GM21360 (cell line): ENCODE data around the gene PDE4B.

Experiments
- ATAC-seq: cut with Tn5 transposase; IDR thresholded peaks from one replicate; pipeline ENCODE4 v1.9.1; 2021; ENCODE audit warnings: mild to moderate bottlenecking, moderate library complexity; ENCODE audit not compliant: unreplicated experiment

PDE4B gene

DNA sequence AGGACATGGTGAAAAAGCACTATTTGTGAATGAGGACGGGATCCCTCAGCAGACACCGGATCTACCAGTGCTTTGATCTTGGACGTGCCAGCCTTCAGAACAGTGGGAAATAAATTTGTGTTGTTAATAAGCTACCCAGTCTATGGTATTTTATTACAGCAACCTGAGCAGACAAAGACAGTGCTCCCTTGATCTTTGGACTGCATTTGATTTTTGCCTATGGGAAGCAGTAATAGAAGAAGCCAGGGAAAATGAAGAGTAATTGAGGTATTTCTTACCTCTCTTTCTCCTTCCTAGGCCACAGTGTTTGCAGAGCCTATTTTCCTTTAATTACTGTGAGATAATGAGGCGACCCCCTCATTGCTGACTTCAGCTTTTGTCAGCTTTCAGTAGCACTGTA, 87.9 kb downstream of the PDE4B start:
- no peak for ATAC-seq

DNA sequence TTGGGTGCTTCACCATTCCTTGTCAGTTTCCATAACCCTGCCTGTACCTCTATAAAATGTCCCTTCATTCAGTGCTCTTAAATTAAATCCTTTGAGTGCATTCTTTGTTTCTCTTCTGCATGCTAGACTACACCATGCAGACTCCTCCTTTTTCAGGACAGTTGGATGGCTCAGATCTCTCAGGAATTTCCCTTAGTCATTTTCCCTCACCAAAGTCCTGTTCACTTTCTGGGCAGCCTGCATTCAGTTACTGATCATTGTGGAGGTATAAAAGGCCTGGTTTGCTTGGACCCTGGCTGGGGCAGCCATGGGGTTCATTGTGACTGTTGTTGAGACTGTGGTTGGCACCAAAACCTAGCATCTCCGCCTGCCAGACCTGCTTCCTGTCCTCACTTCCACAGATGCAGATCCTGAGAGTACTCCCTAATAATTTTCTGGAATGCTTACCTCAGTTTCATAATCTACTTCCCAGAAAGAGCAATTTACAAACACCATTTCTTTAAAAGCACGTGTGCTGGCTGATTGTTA, 88.4 kb downstream of the PDE4B start:
- ATAC-seq, result no peak

DNA sequence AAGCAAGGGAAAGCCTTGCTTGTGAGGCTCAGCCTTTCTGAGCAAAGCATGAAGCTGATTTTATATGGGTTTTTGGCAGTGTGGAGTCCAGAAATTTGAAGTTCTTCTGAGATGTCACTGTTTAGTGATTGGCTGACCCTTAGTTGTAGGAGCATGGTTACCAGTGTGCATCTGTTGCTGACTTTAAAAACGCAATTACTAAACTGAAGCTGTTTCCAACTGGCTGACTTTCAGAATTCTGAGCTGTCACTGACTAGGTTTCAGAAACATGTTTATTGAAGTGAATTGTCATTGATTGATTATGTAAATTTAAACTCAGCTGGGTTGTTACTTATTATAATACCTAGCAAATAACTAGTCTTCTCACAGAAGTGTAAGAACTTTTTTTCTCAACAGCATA, 89.4 kb downstream of the PDE4B start:
- ATAC-seq, result no peak

DNA sequence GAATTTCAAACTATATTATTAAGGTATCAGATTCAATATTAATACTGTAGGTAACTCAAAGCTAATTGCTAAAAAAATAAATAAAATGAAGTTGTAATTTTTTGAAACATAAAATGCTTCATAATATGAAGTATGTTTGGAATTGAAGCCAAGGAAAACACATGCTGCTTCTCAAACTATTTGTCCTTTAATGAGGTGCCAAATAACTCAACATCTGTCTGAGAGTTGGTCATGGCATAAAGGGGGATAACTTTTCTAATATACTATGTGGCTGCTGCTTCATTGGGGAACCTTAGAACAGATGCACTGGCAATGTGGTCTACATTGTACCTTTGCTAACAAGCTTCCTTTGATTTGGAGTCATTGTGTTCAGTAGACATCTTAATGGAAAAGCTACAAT, 96.7 kb downstream of the PDE4B start:
- no peak for ATAC-seq

DNA sequence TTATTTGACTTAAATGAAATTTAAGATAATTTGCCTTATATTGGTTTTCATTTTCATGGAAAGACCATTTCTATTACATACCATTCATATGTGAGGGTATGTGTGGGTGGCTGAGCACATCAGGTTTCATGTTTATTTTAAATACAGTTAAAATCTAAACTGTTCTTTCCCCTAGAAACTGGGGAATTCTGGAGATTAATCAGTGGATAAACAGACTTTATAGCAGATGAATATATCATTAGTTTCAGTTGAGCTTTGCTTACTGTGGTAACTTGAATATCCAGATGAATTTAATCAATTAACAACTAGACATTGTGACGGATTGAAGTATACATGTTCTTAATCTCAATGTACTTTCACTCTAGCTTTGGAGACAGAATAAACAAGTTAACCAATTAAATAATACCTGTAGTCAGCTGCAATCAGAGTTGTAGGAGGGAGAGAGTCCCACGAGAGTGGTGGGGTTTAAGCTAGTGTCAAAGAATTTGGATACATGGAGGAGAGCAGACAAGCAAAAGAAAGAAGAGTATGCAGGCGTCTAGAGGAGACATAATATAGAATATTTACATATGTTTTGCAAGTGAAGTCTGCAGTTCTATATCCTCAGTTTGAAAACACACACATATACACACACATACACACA, 97.6 kb downstream of the PDE4B start:
- ATAC-seq, result no peak

DNA sequence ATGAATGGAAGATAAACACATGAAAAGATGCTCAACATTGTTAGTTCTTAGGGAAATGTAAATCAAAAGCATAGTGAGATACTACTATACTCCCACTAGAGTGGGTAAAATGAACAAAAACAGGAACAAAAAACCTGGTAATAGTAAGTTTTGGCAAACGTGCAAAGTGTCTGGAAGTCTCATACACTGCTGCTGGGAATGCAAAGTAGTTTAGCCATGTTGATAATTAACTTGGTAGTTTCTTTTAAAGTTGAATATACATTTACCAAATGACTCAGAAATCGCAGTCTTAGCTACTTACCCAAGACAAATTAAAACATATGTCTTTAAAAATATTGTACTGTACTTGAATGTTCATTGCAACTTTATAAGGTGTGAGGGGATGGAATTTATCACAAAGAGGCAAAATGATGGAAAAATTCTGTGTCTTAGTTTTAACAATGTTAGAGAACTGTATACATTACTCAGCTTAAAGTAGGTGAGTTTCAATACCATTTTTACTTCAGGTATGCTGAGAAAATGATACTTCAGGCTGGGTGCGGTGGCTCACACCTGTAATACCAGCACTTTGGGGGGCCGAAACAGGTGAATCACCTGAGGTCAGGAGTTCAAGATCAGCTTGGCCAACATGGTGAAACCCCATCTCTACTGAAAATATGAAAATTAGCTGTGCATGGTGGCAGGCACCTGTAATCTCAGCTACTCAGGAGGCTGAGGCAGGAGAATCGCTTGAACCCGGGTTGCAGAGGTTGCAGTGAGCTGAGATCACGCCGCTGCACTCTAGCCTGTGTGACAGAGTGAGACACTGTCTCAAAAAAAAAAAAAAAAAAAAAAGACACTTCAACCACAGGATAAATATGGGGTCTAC, 102.3 kb downstream of the PDE4B start:
- no peak for ATAC-seq

DNA sequence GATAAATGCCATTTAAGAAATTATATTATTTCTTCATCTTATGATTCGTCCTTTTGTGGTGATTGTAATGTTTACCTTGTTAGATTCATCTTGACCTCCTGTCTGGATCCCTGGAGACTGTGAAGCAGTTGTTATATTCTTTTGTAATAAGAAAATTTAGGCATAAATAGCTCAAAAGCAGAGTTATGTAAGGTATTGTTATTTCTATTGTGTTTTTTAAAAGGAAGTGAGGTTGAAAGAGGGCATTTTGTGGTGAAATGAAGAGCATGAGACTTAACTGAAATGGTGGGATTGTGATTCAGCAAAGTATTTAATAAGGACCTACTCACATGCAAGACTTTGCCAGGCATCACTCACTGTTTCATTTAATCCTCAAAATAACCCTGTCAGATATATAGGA, 104.0 kb downstream of the PDE4B start:
- ATAC-seq, result no peak

DNA sequence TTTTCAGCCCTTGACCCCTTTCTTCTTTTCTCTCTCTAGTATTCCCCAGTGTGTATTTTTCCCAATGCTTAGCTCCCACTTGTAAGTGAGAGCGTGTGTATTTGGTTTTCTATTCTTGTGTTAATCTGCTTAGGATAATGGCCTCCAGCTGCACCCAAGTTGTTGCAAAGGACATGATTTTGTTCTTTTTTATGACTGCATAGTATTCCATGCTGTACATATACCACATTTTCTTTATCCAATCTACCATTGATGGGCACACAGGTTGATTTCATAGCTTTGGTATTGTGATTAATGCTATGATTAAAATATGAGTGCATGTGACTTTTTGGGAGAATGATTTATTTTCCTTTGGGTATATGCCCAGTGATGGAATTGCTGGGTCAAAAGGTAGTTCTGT, 104.8 kb downstream of the PDE4B start:
- ATAC-seq, result no peak

DNA sequence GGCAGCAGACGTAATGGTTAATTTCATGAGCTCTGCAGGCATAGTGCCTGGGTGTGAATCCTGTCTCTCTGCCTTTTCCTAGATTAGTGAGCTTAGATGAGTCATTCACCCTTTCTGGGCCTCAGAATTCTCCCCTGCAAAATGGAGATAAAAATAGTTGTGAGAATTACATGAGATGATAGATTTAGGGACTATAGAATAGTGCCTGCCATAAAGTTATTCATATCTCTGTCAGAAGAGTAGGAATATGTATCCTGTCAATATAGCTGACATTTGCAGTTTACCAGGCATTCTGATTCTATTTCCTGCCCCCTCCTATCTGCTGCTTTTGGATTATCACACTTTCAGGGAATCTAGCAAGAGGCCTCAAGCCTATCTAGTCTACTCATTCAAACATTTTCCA, 112.0 kb downstream of the PDE4B start:
- no peak for ATAC-seq

DNA sequence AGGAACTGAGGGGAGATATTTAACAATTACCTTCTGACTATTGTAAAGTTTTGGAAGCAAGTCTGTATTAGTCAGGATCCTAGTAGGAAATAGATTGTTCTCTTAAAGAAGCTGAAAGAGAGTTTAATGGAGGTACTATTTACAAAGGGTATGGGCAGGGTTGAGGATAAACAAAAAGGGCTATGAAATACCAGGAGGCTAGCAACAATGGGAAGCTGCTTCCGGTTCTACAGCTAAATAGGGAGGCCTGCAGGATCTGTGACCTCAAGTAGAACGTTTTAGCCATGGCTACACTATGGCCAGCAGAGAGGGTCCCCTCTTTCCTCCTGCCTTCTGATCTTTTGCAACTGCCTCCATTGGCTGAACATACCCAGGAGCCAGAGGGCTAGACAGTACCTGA, 117.7 kb downstream of the PDE4B start:
- ATAC-seq, result no peak

DNA sequence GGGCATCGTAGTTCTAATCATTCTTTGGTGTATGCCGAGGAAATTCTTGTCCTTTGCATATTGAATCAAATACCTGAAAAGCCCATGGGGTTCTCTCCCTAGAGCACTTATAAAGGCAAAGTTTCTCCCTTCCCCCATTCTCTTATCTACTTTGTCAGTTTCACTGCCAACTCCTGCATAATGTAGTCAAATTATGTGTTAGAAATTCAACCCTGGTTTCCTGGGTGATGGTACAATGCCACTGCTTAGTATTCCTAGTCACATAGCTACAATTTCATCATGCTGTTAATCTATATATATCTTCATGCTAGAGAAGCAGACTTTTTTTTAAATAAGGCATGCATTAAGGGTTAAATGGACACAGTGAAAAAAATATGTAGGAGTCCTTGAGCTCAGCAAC, 119.0 kb downstream of the PDE4B start:
- ATAC-seq, result no peak

DNA sequence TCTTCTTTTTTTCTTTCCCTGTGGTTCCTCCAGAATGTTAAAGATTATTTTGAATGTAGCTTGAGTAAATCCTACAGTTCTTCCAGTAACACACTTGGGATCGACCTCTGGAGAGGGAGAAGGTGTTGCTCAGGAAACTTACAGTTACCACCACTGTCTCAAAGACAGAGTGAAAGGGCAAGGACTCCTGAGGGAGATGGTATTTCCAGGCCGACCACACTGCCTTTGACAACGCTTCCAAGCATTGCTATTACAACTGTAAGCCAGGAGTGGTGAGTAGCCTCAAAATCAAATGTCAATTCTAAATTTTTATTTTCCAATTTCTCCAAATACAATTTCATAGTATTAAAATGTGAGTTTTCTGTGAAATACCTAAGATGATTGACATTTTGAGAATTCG, 125.9 kb downstream of the PDE4B start:
- no peak for ATAC-seq

DNA sequence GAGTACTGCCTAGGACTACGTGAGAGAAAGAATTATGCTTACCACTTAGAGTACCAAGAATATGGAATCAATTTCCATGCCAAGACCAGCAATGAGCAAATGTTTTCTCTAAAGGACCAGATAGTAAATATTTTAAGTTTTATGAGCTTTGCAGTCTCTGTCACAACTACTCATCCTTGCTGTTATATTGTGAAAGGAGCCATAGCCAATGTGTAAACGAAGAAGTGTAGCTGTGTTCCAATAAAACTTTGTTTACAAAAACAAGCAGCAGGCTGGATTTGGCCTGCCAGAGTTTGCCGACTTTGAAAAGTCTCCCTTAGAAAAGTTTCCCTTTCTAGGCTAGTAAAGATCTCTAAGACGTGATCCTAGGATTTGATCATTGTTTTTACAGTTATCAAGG, 128.8 kb downstream of the PDE4B start:
- no peak for ATAC-seq

DNA sequence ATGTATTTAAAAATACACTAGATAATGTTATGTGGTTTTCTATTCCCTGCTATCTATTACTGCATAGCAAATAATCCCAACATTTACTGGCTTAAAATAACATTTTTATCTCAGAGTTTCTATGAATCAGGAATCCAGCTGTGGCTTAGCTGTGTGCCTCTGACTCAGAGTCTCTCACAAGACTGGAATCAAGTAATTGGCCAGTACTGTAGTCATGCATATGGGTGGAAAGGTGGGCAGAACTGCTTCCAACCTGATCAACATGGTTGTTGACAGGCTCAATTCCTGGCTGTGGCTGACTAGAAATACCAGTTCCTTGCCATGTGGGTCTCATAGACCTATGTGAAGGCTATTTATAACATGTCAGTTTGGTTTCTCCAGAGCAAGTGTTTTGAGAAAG, 131.8 kb downstream of the PDE4B start:
- ATAC-seq, result no peak

DNA sequence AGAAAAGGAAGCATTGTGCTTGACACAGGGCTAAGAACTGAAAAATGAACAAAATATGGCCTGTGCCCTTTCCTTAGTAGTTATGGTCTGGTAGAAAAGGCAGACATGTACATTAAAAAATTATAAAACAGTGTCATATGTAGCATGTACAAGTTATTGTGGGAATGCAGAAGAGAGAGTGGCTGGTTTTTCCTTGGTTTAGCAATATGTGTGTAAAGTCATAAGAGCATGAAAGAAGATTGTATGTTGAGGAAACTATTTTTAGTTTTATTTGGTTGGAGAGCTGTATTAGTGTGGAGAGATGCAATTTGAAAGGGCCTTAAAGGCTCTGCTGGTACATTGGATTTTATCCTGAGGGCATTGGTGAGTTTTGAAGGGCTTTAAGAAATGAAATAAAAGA, 145.8 kb downstream of the PDE4B start:
- ATAC-seq, result no peak

DNA sequence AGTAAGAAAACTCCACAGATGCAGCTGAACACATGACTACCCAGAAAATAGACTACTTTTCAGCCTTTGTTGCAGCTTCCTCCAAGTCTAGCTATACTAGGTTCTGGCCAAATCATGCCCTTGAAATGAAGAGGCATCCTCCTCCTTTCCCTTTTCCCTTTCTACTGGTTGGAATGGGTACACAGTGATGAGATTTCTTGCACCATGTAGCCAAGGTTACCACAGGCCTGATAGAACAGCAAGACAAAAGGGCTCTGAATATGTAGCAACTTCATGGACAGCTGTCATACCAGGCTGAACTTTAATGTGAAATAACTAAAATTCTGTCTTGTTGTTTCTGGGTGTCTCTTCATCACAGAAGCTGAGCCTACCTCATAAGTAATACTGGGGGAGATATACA, 146.5 kb downstream of the PDE4B start:
- no peak for ATAC-seq

DNA sequence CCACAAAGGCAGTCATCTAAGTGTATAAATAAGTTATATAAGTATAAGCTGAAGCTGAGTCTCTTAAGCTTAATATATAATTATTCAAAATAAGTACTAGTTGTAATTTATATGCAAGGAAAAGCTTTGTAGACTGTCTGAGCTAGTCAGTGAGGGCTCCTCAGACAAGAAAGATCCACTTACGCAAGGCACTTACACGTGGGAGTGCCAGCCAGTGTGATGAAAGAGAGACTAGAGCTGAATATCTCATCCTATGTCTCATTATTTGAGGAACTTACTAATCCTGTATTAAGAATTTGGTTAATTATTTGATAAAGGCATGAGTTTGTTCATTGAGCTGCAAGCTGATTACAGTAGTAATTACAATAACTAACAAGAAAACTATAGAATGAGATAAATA, 146.9 kb downstream of the PDE4B start:
- no peak for ATAC-seq

DNA sequence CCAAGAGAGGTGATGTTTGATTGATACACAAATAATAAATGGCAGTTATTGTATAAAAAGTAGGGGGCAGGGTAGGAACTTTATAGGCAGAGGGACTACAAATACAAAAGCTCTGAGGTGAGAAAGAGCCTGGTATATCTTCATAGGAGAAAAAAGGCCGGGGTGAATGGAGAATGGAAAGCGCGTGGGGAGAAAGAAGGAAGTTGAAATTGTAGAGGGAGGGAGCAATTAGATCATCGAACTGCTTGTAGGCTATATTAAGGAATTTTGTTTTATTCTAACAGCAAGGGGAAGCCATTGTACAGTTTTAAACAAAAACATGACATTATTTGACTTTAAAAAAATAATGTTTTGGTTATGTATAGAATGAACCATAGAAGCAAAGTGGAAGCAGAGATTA, 147.4 kb downstream of the PDE4B start:
- no peak for ATAC-seq

DNA sequence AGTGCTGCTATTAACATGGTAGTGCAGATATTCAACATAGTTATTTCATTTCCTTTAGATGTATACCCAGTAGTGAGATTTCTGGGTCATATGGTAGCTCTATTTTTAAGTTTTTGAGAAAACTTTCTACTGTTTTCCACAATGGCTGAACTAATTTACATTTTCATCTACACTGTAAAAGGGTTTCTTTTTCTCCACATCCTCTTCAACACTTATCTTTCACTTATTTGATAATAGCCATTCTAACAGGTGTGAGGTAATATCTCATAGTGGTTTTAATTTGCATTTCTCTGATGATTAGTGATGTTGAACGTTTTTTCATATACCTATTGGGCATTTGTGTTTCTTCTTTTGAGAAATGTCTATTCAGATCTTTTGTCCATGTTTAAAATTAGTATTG, 149.8 kb downstream of the PDE4B start:
- ATAC-seq, result no peak

DNA sequence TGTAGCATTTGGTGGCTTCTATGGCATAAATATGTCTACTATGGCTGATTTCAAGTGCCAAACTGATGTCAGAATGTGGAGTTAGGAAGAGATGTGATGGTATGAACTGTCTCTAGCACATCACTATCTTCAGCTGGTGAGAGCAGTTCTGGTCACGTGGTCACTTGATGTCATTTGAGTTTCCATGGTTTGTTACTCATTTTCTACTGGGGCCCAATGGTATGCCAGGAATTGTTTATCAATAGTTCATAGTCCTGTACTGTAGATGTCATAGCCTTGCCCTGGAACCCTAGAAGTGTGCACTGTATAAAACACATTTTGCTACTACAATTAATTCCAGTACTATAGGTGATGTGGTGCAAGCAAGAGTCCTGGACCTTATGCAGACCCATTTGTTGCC, 153.7 kb downstream of the PDE4B start:
- no peak for ATAC-seq

DNA sequence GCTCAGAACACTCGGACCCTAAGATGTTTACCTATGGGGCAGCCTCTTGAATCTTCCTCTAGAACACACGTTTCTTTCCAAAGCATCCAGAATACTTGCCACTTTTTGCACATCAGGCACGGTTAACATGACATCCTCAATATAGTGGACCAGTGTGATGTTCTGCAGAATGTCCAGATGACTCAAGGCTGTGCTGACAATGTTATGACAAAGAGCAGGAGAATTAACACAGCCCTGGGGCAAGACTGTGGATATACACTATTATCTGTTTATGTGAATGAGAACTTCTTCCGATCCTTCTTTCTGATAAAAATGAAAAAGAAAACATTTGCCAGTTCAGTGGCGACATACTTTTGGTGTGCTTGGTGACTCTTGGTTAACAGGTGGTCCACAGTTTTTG, 154.3 kb downstream of the PDE4B start:
- ATAC-seq, result no peak

DNA sequence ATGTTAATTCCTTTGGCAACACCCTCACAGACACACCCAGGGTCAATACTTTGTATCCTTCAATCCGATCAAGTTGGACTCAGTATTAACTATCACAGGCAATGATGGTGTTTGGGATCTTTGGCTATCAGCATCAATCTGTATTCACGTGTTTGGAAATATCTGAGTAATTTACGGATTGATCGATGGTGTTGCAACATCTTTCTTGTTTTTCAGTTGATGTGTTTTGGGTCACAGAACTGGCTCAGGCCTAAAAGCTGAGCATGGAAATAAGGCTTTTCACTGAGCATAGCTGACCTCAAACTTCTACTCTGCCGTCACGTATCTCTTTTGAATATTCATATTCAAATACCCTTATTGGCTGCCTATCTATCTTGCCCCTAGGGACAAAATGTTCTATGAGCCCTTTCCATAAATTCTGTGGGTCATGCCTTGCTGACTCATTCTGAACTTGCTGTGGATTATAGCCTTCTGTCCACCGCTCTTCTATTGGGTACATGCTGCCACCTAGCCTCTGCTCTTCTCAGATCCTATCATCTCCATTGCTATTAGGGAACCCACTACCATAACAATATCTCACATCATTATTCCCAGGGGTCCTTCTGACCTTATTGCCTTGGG, 156.0 kb downstream of the PDE4B start:
- no peak for ATAC-seq
